GM18505 (cell line): ENCODE measurements around the gene EIF4A2.
"Not testable (repeated sequence)": the region's sequence is repeated elsewhere in the genome, so short reads cannot be mapped to it uniquely, and the experiment has no call there.

Source experiments
- ATAC-seq: cut with Tn5 transposase; IDR thresholded peaks from one replicate; pipeline ENCODE4 v1.9.1; 2021; ENCODE audit not compliant: unreplicated experiment
- POLR2A ChIP-seq: IDR thresholded peaks from 4 replicates; pipeline ENCODE4 v1.6.1; 2011; ENCODE audit warnings: borderline replicate concordance; ENCODE audit not compliant: insufficient read depth, insufficient read length; ENCODE audit errors: extremely low read depth

EIF4A2 gene

DNA sequence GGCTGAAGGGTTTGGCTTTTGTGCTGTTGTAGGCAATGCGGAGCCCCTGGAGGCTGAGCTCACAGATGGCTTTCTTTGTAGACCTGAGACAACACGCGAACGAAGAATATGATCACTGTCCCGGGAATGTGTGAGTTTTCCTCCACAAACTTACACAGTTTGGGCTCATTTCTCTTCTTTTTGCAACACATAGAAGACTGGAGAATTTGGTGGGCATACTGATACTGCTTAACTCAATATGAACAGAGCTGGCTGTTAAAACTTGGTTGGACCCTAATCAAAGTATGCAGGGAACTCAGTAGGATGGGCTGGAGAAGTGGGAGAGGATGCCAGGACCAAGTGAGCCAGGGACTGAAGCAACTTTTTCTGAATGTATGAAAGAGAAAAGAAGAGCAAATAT is 35.1 kb downstream of the EIF4A2 start:
- no peak for ATAC-seq
- no peak for TF ChIP-seq POLR2A

GRCh38 chr3:186818956-186819355 is 35.6 kb downstream of the EIF4A2 start:
- no peak for ATAC-seq
- no peak for TF ChIP-seq POLR2A

- TF ChIP-seq POLR2A = no peak
- no peak for ATAC-seq
Measured at GRCh38 chr3:186821429-186822387, 38.3 kb downstream of the EIF4A2 start.

DNA sequence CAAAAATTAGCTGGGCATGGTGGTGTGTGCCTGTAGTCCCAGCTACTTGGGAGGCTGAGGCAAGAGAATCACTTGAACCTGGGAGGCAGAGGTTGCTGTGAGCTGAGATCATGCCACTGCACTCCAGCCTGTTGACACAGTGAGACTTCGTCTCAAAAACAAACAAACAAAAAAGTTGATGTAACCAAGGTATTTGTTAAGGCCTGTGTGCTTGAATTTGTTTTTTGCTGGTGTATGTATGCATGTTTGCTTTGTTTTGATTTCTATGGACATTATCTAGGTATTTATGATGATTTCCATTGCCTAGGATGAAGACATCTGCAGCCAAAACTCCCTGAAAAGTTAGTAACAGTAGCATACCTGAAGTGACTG is 39.0 kb downstream of the EIF4A2 start:
- not testable (repeated sequence) for ATAC-seq

DNA sequence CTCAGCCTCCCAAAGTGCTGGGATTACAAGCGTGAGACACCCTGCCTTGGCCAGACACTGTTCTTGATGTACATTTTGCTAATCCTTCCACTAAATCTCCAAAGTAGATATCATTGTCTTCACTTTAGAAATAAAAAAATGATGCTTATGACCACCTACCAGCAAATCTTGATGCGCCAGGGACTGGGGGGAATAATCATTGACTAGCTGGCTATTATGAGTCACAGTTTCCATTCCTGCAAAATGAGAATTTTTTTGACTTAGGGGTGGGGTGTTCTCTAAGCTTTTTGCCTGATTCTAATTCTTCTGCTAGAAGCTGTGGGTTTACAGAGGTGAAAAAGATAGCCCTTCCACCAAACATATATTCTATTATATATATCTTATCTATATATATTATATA is 40.0 kb downstream of the EIF4A2 start:
- ATAC-seq = no peak
- no peak for TF ChIP-seq POLR2A

- TF ChIP-seq POLR2A = no peak
- ATAC-seq = no peak
Measured at GRCh38 chr3:186824430-186825139, 41.2 kb downstream of the EIF4A2 start.

- TF ChIP-seq POLR2A = no peak
- ATAC-seq = no peak
Measured at GRCh38 chr3:186825294-186825821, 42.0 kb downstream of the EIF4A2 start.

- no peak for ATAC-seq
- no peak for TF ChIP-seq POLR2A
Measured at GRCh38 chr3:186825872-186826409, 42.6 kb downstream of the EIF4A2 start.

DNA sequence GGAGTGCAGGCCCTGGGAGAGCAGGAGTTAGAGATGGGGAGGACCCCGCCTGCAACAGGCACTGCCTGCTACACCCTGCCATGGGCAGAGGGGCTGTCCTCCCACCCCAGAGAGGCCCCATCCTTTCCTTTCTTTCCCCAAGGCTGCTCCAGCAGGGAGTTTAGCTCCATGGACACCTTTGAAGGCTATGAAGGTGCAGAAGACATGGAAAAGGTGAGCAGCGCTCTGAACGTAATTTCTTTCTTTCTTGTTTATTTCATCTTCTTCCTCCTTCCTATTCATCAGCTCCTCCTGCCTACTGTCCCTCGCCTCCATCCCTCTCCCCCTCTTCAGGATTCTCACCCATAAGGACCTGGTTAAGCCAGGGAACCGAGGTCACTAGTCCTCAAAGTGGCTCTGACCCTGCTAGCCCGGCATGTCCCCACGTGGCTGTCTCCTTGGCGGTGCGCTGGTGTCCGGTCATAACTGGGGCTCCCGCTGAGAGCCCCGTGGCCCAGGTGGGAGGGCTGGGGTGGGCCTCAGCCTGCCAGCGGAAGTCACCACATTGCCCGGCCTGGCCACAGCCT is 43.1 kb downstream of the EIF4A2 start:
- ATAC-seq = peak; percentile 4

DNA sequence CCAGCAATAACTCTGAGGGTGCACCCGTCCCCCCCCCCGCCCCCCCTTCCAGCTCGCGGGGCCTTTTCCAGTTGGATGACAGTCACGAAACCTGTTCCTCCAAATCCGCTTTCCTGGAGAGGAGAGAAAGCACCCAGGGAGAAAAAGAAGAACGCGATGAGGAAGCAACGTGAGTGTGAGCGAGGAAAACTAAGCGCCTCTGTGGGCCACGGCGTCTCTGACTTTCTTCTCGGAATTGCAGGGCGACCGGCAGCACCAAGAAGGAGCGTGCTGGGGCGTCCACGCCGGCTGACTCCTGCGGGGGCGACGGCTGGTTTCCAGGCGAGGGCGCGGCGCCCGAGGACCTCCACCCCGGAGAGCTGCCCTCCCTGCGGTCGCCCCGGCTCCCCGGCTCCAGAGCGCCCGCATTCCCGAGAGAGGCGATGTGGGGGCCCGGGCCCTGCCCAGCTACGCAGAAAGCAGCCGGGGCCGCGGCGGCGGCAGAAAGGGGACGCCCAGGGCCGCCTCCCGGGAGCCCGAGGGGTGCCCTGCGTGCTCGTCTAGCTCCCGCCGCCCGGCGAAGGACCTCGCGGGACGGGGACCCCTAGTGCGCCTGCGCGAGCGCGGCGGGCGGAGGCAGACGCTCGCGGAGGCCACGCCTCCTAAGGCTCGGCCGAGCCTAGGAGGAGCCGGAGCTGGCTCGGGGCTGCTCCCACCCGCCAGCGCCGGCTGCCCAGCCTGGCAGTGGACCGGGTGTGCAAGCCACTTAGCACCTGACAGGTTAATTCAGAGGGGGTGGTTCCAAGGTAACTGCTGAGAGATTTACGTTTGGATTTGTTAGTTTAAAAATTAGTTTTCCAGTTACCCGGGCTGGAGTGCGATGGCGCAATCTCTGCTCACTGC is 43.8 kb downstream of the EIF4A2 start:
- TF ChIP-seq POLR2A = peak; percentile 54

More for the DNA sequence above, 43.1 kb downstream of the EIF4A2 start:
- TF ChIP-seq POLR2A = no peak

DNA sequence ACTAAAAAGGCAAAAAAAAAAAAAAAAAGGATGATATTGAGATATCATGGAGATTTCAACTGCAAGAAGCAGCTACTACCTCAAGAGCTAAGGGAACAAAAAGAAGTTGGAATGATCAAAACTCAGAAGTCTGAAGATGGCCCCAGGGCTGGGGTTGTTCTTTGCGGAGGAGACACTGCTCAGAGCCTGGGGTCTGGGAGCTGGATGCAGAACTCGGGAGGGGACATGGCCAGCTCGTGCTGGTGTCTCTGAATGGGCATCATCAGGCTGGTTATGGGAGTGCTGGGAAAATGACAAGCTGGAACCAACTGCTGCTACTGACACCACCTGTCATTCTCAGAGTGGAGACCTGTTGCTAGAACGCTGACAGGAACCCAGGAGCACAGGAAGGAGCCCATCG is 45.0 kb downstream of the EIF4A2 start:
- no peak for TF ChIP-seq POLR2A
- no peak for ATAC-seq

More for the DNA sequence above, 43.8 kb downstream of the EIF4A2 start:
- peak; percentile 90 for ATAC-seq

DNA sequence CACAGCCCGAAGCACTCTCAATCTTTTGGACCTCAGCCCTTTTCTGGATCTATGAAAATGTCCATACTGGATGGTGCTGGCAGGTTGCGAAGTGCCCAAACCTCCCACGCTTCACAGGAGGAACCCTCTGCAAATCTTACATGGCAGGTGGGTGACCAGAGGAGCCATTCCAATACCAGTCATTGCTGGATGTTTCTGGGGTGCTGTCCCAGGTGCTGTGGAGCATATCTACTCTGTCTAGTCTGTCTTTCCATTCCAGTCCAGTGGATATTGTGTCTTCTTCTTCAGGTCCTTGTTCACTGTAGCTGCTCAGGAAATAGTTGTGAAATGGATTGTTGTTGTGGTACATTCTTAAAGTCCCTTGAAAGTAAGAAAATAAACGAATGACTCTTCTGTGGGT is 48.4 kb downstream of the EIF4A2 start:
- no peak for TF ChIP-seq POLR2A
- ATAC-seq = no peak

DNA sequence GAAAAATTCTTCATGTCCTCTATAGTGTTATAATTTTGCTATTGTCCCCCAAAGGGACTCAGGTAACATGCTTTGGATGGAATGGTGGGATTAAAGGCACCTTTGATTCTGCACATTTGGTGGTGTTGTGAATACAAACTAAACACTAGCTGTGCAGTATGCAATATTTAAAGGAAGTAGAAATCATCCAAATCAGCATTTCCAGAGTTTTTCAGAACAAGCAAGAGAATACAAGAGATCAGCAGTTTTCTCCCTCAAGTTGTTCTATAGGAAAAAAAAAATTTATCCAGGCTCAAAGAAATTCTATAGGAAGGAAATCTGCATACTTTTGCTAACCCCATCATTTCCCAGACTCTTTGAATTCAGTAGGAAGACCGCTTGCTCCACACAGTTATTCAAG is 48.9 kb downstream of the EIF4A2 start:
- ATAC-seq = no peak

More for the DNA sequence above, 48.9 kb downstream of the EIF4A2 start:
- TF ChIP-seq POLR2A = no peak
